IMR-90 (cell line): ENCODE data around the gene CDK8. TPM values are rescaled to one million over a fixed set of nuclear protein-coding genes. Genes with fewer than 3 reads are reported as not detected.

Experiments used
- ATAC-seq: fragments of 200-7000 bp; cut with Tn5 transposase; 2 replicates; pipeline ENCODE4 v1.9.1; 2020; ENCODE audit warnings: low read depth, mild to moderate bottlenecking, moderate library complexity
- BruUV-seq: library from RNA; stranded (reverse); fragments of 400-500 nt; replicated peaks from 2 replicates; lab custom pipeline; 2021; lab: Mats Ljungman, UMichigan
- CTCF ChIA-PET: fragments of 300-600 bp; formaldehyde crosslinking; extraction: SDS; loops from one replicate; lab custom pipeline; 2021; ENCODE audit warnings: antibody characterized with exemption; lab: Yijun Ruan, JAX
- POLR2A ChIA-PET: fragments of 300-600 bp; sonication (Branson Sonifier 250); formaldehyde crosslinking; loops from one replicate; lab custom pipeline; 2022; ENCODE audit warnings: antibody characterized with exemption; ENCODE audit not compliant: unreplicated experiment; lab: Charles Lee
- DNase-seq: peaks from one replicate; pipeline ENCODE4 v3.0.0; 2013
- H2AFZ ChIP-seq: replicated peaks from 2 replicates; pipeline ENCODE3; 2013; ENCODE audit warnings: low read length, mild to moderate bottlenecking; ENCODE audit not compliant: poor library complexity
- H2AK5ac ChIP-seq: 2 replicates; pipeline ENCODE4 v1.6.1; 2013; ENCODE audit warnings: low read depth, low read length, inconsistent platforms
- H2AK9ac ChIP-seq: replicated peaks from 2 replicates; pipeline ENCODE3; 2013; ENCODE audit warnings: mild to moderate bottlenecking, low read depth, low read length, moderate library complexity; ENCODE audit not compliant: poor library complexity
- H2BK120ac ChIP-seq: 2 replicates; pipeline ENCODE4 v1.6.1; 2013; ENCODE audit warnings: low read depth, low read length, inconsistent platforms
- H2BK15ac ChIP-seq: 3 replicates; pipeline ENCODE4 v1.6.1; 2013; ENCODE audit warnings: low read depth, low read length, inconsistent platforms
- H2BK20ac ChIP-seq: 2 replicates; pipeline ENCODE4 v1.6.1; 2013; ENCODE audit warnings: low read depth, mild to moderate bottlenecking, inconsistent platforms, low read length, moderate library complexity
- H2BK5ac ChIP-seq: 2 replicates; pipeline ENCODE4 v1.6.1; 2013; ENCODE audit warnings: mild to moderate bottlenecking, low read depth, low read length, inconsistent platforms; ENCODE audit not compliant: poor library complexity, severe bottlenecking
- H3K14ac ChIP-seq: replicated peaks from 2 replicates; pipeline ENCODE4 v1.6.1; 2013; ENCODE audit warnings: low read depth, low read length, inconsistent platforms
- H3K18ac ChIP-seq: 2 replicates; pipeline ENCODE4 v1.6.1; 2013; ENCODE audit warnings: low read depth, low read length, control low read depth
- H3K23ac ChIP-seq: 2 replicates; pipeline ENCODE4 v1.6.1; 2013; ENCODE audit warnings: low read depth, low read length, inconsistent platforms
- H3K27ac ChIP-seq: 2 replicates; pipeline ENCODE4 v1.5.1; 2013; ENCODE audit warnings: mild to moderate bottlenecking, control low read depth, low read length; ENCODE audit not compliant: insufficient read depth
- H3K27me3 ChIP-seq: 2 replicates; pipeline ENCODE4 v1.6.1; 2013; ENCODE audit warnings: low read length; ENCODE audit not compliant: control insufficient read depth, insufficient read depth
- H3K36me3 ChIP-seq: 2 replicates; pipeline ENCODE4 v1.6.1; 2013; ENCODE audit warnings: low read length, mixed read lengths; ENCODE audit not compliant: control insufficient read depth, insufficient read depth
- H3K4ac ChIP-seq: 2 replicates; pipeline ENCODE4 v1.6.1; 2013; ENCODE audit warnings: low read depth, low read length, inconsistent platforms
- H3K4me1 ChIP-seq: 2 replicates; pipeline ENCODE4 v1.6.1; 2013; ENCODE audit warnings: low read length, mixed read lengths; ENCODE audit not compliant: control insufficient read depth, insufficient read depth
- H3K4me2 ChIP-seq: 2 replicates; pipeline ENCODE4 v1.6.1; 2013; ENCODE audit warnings: low read depth, mild to moderate bottlenecking, control low read depth, low read length, moderate library complexity
- H3K4me3 ChIP-seq: 2 replicates; pipeline ENCODE4 v1.5.1; 2013; ENCODE audit warnings: low read depth, mild to moderate bottlenecking, control low read depth, low read length, moderate library complexity; ENCODE audit not compliant: insufficient read depth
- H3K56ac ChIP-seq: 2 replicates; pipeline ENCODE4 v1.6.1; 2013; ENCODE audit warnings: low read length, inconsistent platforms; ENCODE audit not compliant: insufficient read depth; ENCODE audit errors: extremely low read depth
- H3K79me1 ChIP-seq, 2 experiments: 2 replicates each; pipeline ENCODE4 v1.6.1; 2013; ENCODE audit warnings: low read length in 2 of 2, inconsistent platforms in 1 of 2, low read depth in 1 of 2
- H3K9ac ChIP-seq: 2 replicates; pipeline ENCODE4 v1.6.1; 2013; ENCODE audit warnings: low read depth, low read length, control low read depth
- H3K9me1 ChIP-seq: 2 replicates; pipeline ENCODE4 v1.6.1; 2013; ENCODE audit warnings: low read length, inconsistent platforms; ENCODE audit not compliant: insufficient read depth
- H3K9me3 ChIP-seq: 2 replicates; pipeline ENCODE4 v1.6.1; 2013; ENCODE audit warnings: low read length; ENCODE audit not compliant: control insufficient read depth, insufficient read depth
- H4K20me1 ChIP-seq: 2 replicates; pipeline ENCODE4 v1.6.1; 2013; ENCODE audit warnings: low read length, inconsistent platforms; ENCODE audit not compliant: insufficient read depth
- H4K5ac ChIP-seq: 2 replicates; pipeline ENCODE4 v1.6.1; 2013; ENCODE audit warnings: mild to moderate bottlenecking, low read depth, low read length, control low read depth
- H4K8ac ChIP-seq, 2 experiments: 2 replicates each; pipeline ENCODE4 v1.6.1; 2013; ENCODE audit warnings: low read depth in 2 of 2, low read length in 2 of 2, control low read depth in 1 of 2, inconsistent platforms in 1 of 2
- H4K91ac ChIP-seq: 2 replicates; pipeline ENCODE4 v1.6.1; 2013; ENCODE audit warnings: low read depth, low read length, inconsistent platforms; ENCODE audit not compliant: insufficient read depth
- POLR2A ChIP-seq: IDR thresholded peaks from 2 replicates; pipeline ENCODE4 v1.6.1; 2012; ENCODE audit warnings: mild to moderate bottlenecking, low read depth, low read length
- RFX5 ChIP-seq: IDR thresholded peaks from 2 replicates; pipeline ENCODE4 v1.8.0; 2012; ENCODE audit warnings: low read depth, mild to moderate bottlenecking, low read length, moderate library complexity
- dilution Hi-C: fragments of 300-500 bp; cut with HindIII; formaldehyde crosslinking; loops from one replicate; pipeline ENCODE4 v1.14.3; 2018; ENCODE audit warnings: low sequenced_read_pairs; ENCODE audit not compliant: unreplicated experiment
- in situ Hi-C: fragments of 300-500 bp; cut with MboI; formaldehyde crosslinking; loops from 3 replicates; pipeline ENCODE4 v1.14.3; 2019; ENCODE audit warnings: low sequenced_read_pairs, inconsistent platforms, mixed read lengths
- intact Hi-C: fragments of 100-400 bp; cut with micrococcal nuclease; formaldehyde crosslinking; loops from 2 replicates; pipeline ENCODE4 v1.10.0; 2022
- polyA plus RNA-seq, 3 experiments: library from polyadenylated mRNA; depleted of rRNA; stranded (reverse); fragments of >200 nt; gene quantifications; 2 replicates each; pipeline ENCODE4 v1.2.3, GENCODE V29; 2012; ENCODE audit warnings: low replicate concordance in 1 of 3
- total RNA-seq: library from RNA; depleted of rRNA; stranded (reverse); fragments of >200 nt; gene quantifications from 2 replicates; pipeline ENCODE4 v1.2.3, GENCODE V29; 2012

CDK8 gene
- total and polyA plus RNA-seq, 2 of the 4 experiments (the other 2 are of a cell fraction), result 15.4 to 19.0 TPM

- intact Hi-C loops, result no loop called here
- peaks cover 15% of the 10 kb centered on the region for H3K9me3 ChIP-seq
- TF ChIP-seq RFX5 (no peak), POLR2A (no peak)
- no peak overlapping the region for H4K5ac ChIP-seq
- H2AFZ ChIP-seq, result no peak overlapping the region
- no TSS peak for BruUV-seq
- H3K9ac ChIP-seq, result no peak overlapping the region
- no peak for ATAC-seq
- no peak overlapping the region for H3K27ac ChIP-seq
- no peak overlapping the region for H3K56ac ChIP-seq
- H4K91ac ChIP-seq, result no peak overlapping the region
- H2BK5ac ChIP-seq, result no peak overlapping the region
- no peak overlapping the region for H3K4me2 ChIP-seq
- no peaks in the 10 kb centered on the region for H3K9me1 ChIP-seq
- no peak overlapping the region for H2BK15ac ChIP-seq
- no peak for DNase-seq
- CTCF ChIA-PET, result no interaction called here
- no peak overlapping the region for H3K23ac ChIP-seq
- no peak overlapping the region for H3K18ac ChIP-seq
- H3K27me3 ChIP-seq, result no peaks in the 10 kb centered on the region
- no peak overlapping the region for H3K4me3 ChIP-seq
- no peak overlapping the region for H2AK9ac ChIP-seq
- no peak overlapping the region for H2BK120ac ChIP-seq
- H4K20me1 ChIP-seq, result no peaks in the 10 kb centered on the region
- H3K79me1 ChIP-seq, result no peaks in the 10 kb centered on the region
- no peaks in the 10 kb centered on the region for H3K36me3 ChIP-seq
- H3K14ac ChIP-seq, result no peak overlapping the region
- POLR2A ChIA-PET, result no interaction called here
- H2BK20ac ChIP-seq, result no peak overlapping the region
- no peaks in the 10 kb centered on the region for H3K4me1 ChIP-seq
- dilution Hi-C loops, result no loop called here
- no peak overlapping the region for H2AK5ac ChIP-seq
- H3K4ac ChIP-seq, result no peak overlapping the region
- no peak overlapping the region for H4K8ac ChIP-seq
- in situ Hi-C loops, result no loop called here
These were observed 181.2 kb downstream of the CDK8 start for GRCh38 chr13:26435171-26435570.
